ENCODE measurements around the gene ABCA4.

Gene ABCA4

GRCh38 chr1:94100129-94100784, 20.7 kb downstream of the ABCA4 start:
- peaks cover 40% of the 10 kb centered on the region for H3K27me3 ChIP-seq (ENCODE audit: insufficient read depth, low read length, poor library complexity, severe bottlenecking)
- TF ChIP-seq CTCF (conservative IDR thresholded peaks at IDR 0.05; ENCODE audit: low read length): no peak
- no peak for TF ChIP-seq EZH2phosphoT487 (IDR thresholded peaks at IDR 0.05; ENCODE audit: borderline replicate concordance)
- H4K20me1 ChIP-seq (ENCODE audit: insufficient read depth, low read length, poor library complexity, severe bottlenecking): no peaks in the 10 kb centered on the region

GRCh38 chr1:94099303-94099702, 21.6 kb downstream of the ABCA4 start:
- TF ChIP-seq EZH2phosphoT487 (IDR thresholded peaks at IDR 0.05; ENCODE audit: borderline replicate concordance): no peak
- TF ChIP-seq CTCF (conservative IDR thresholded peaks at IDR 0.05; ENCODE audit: low read length): no peak
- H3K36me3 ChIP-seq (ENCODE audit: insufficient read depth, low read length): no peaks in the 10 kb centered on the region
- H3K4me3 ChIP-seq (ENCODE audit: low read length, poor library complexity, severe bottlenecking): no peak overlapping the region
- no peak overlapping the region for H3K9ac ChIP-seq (ENCODE audit: low read depth, low read length, poor library complexity, severe bottlenecking)
- peaks cover 56% of the 10 kb centered on the region for H3K4me1 ChIP-seq (ENCODE audit: insufficient read depth, low read length, poor library complexity, severe bottlenecking)
- peaks cover 30% of the 10 kb centered on the region for H3K27me3 ChIP-seq (ENCODE audit: insufficient read depth, low read length, poor library complexity, severe bottlenecking)
- H3K9me3 ChIP-seq (ENCODE audit: insufficient read depth, low read depth, low read length): no peaks in the 10 kb centered on the region
- H3F3A ChIP-seq (ENCODE audit: low read depth): no peaks in the 10 kb centered on the region
- H3K79me2 ChIP-seq (ENCODE audit: insufficient read depth, low read length): no peaks in the 10 kb centered on the region
- H3K4me2 ChIP-seq (ENCODE audit: low read depth, low read length, poor library complexity, severe bottlenecking): peak overlapping the region; percentile 35
- H4K20me1 ChIP-seq (ENCODE audit: insufficient read depth, low read length, poor library complexity, severe bottlenecking): no peaks in the 10 kb centered on the region
- H2AFZ ChIP-seq (ENCODE audit: low read length): no peak overlapping the region
- H3K9me2 ChIP-seq (replicated peaks; ENCODE audit: low read depth, low read length): no peaks in the 10 kb centered on the region

More at GRCh38 chr1:94100129-94100784, 20.7 kb downstream of the ABCA4 start:
- Histone ChIP-seq H2AFZ (ENCODE audit: low read length) (no peak overlapping the region), H3K4me2 (ENCODE audit: low read depth, low read length, poor library complexity, severe bottlenecking) (peak overlapping the region; percentile 35), H3K9me3 (ENCODE audit: insufficient read depth, low read depth, low read length) (no peaks in the 10 kb centered on the region), H3F3A (ENCODE audit: low read depth) (no peaks in the 10 kb centered on the region), H3K9me2 (replicated peaks; ENCODE audit: low read depth, low read length) (no peaks in the 10 kb centered on the region), H3K4me3 (ENCODE audit: low read length, poor library complexity, severe bottlenecking) (no peak overlapping the region), H3K79me2 (ENCODE audit: insufficient read depth, low read length) (no peaks in the 10 kb centered on the region), H3K36me3 (ENCODE audit: insufficient read depth, low read length) (no peaks in the 10 kb centered on the region), H3K4me1 (ENCODE audit: insufficient read depth, low read length, poor library complexity, severe bottlenecking) (peaks cover 47% of the 10 kb centered on the region), H3K9ac (ENCODE audit: low read depth, low read length, poor library complexity, severe bottlenecking) (no peak overlapping the region)

GRCh38 chr1:94098585-94099111, 22.3 kb downstream of the ABCA4 start:
- Histone ChIP-seq H3K27me3 (ENCODE audit: insufficient read depth, low read length, poor library complexity, severe bottlenecking) (peaks cover 24% of the 10 kb centered on the region), H3F3A (ENCODE audit: low read depth) (no peaks in the 10 kb centered on the region), H4K20me1 (ENCODE audit: insufficient read depth, low read length, poor library complexity, severe bottlenecking) (no peaks in the 10 kb centered on the region), H3K9me3 (ENCODE audit: insufficient read depth, low read depth, low read length) (no peaks in the 10 kb centered on the region), H3K36me3 (ENCODE audit: insufficient read depth, low read length) (no peaks in the 10 kb centered on the region), H2AFZ (ENCODE audit: low read length) (no peak overlapping the region), H3K4me3 (ENCODE audit: low read length, poor library complexity, severe bottlenecking) (no peak overlapping the region), H3K9me2 (replicated peaks; ENCODE audit: low read depth, low read length) (no peaks in the 10 kb centered on the region), H3K9ac (ENCODE audit: low read depth, low read length, poor library complexity, severe bottlenecking) (no peak overlapping the region), H3K4me1 (ENCODE audit: insufficient read depth, low read length, poor library complexity, severe bottlenecking) (peaks cover 63% of the 10 kb centered on the region), H3K79me2 (ENCODE audit: insufficient read depth, low read length) (no peaks in the 10 kb centered on the region), H3K4me2 (ENCODE audit: low read depth, low read length, poor library complexity, severe bottlenecking) (peak overlapping the region; percentile 35)
- no peak for TF ChIP-seq EZH2phosphoT487 (IDR thresholded peaks at IDR 0.05; ENCODE audit: borderline replicate concordance)
- no peak for TF ChIP-seq CTCF (conservative IDR thresholded peaks at IDR 0.05; ENCODE audit: low read length)

Data from Loucy (cell line).